ENCODE results near the gene COA3. TPM values are rescaled to one million over a fixed set of nuclear protein-coding genes. Genes with fewer than 3 reads are reported as not detected.

COA3 gene
- total and polyA plus RNA-seq, 4 donors: 62.3 to 294 (median 103) TPM

DNA sequence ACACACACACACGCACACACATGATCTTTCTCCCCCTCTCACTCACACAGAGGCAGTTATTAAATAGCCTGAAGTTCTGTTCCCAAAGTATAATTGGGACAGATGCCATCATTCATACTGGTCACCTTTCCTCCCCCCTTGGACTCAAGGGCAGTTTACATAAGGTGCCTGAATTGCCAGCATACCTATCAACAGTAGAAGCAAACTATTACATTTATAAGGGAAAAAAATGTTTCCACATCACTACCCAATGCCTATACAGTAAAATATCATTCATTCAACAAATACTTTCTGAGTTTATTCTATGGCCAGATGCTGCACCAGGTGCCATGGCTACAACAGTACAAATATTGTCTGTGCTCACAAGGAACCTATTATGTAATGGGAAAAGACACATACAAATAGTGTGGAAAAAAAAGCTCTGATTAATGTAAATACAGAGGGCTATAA is 6.4 kb upstream of the COA3 start:
- TF ChIP-seq RXRA (IDR thresholded peaks at IDR 0.05): peak in 1 of 2 donors; percentile 9
- no peak for TF ChIP-seq EGR1 (IDR thresholded peaks at IDR 0.05; ENCODE audit: low read depth in 2 of 2)
- TF ChIP-seq HNF4A (conservative IDR thresholded peaks at IDR 0.05): peak in 1 of 2 donors; percentile 37
- TF ChIP-seq SP1 (IDR thresholded peaks at IDR 0.05): peak; percentile 46
- TF ChIP-seq FOXA1 (IDR thresholded peaks at IDR 0.05): no peak
- peak; percentile 31 for TF ChIP-seq FOXA2 (IDR thresholded peaks at IDR 0.05)
- Histone ChIP-seq H3K9me3 (ENCODE audit: control insufficient read depth in 4 of 4, low read length in 3 of 4) (no peaks in the 10 kb centered on the region), H3K27me3 (ENCODE audit: control insufficient read depth in 4 of 4, insufficient read depth in 4 of 4, low read length in 3 of 4) (no peaks in the 10 kb centered on the region), H3K9ac (ENCODE audit: low read depth in 1 of 2, low read length in 2 of 2) (no peak overlapping the region), H3K4me3 (ENCODE audit: low read depth in 1 of 3, low read length in 3 of 3) (no peak overlapping the region), H3K4me1 (ENCODE audit: control insufficient read depth in 4 of 4, insufficient read depth in 4 of 4, low read length in 3 of 4) (peaks cover 0 to 14% (median 5%) of the 10 kb centered on the region in 4 donors), H3K27ac (ENCODE audit: low read depth in 1 of 2, low read length in 2 of 2) (no peak overlapping the region), H3K36me3 (ENCODE audit: control insufficient read depth in 4 of 4, insufficient read depth in 3 of 4, low read depth in 1 of 4, low read length in 3 of 4) (no peaks in the 10 kb centered on the region)
- no peak for DNase-seq (ENCODE audit: low spot score)
- 72% methylated on average over 1 of the region's 1 CpG for WGBS

DNA sequence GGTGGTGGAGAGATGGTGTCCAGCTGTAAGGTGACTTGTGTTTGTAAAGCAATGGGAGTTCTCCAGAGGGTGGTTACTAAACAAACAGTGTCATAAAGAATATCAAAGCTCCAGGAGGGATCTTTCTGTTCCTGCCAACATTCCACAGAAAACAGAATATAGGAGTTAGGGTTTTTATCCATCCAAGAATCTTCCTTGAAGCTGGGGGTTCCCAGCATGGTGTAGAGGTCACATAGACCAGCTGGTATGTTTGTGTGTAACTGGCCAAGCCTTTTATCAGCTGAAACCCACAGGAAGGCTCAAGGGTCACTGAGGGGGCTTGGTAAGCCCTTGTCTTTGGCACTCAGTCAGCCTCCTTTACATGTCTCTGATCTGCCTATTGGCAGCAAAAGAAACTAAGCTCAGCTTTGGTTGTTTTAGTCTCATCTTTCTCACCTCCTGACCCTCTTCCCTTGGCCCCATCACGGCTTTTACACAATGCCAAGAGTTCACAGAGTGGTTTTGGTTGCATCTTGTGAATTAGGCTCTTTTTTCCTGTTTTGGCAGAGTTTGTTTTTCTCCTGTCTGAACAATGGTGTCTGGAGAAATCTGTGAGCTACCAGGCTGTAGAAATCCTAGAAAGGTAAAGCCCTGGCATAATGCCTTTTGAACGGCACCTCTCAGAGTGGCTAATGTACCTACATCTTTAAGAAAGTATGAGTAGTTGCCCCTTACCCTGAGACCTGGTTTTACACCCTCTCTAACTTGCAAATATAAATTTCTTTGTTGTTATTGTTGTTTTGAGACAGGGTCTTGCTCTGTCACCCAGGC is 4.8 kb upstream of the COA3 start:
- Histone ChIP-seq H3K9ac (ENCODE audit: low read depth in 1 of 2, low read length in 2 of 2) (no peak overlapping the region), H3K36me3 (ENCODE audit: control insufficient read depth in 4 of 4, insufficient read depth in 3 of 4, low read depth in 1 of 4, low read length in 3 of 4) (no peaks in the 10 kb centered on the region), H3K27me3 (ENCODE audit: control insufficient read depth in 4 of 4, insufficient read depth in 4 of 4, low read length in 3 of 4) (no peaks in the 10 kb centered on the region), H3K4me1 (ENCODE audit: control insufficient read depth in 4 of 4, insufficient read depth in 4 of 4, low read length in 3 of 4) (peaks cover 0 to 13% (median 9%) of the 10 kb centered on the region in 4 donors), H3K9me3 (ENCODE audit: control insufficient read depth in 4 of 4, low read length in 3 of 4) (no peaks in the 10 kb centered on the region), H3K4me3 (ENCODE audit: low read depth in 1 of 3, low read length in 3 of 3) (no peak overlapping the region), H3K27ac (ENCODE audit: low read depth in 1 of 2, low read length in 2 of 2) (no peak overlapping the region)
- no peak for DNase-seq (ENCODE audit: low spot score)
- TF ChIP-seq FOXA1 (IDR thresholded peaks at IDR 0.05): no peak
- no peak for TF ChIP-seq RAD21 (IDR thresholded peaks at IDR 0.05)
- TF ChIP-seq SP1 (IDR thresholded peaks at IDR 0.05): no peak
- 53% methylated on average over 2 of the region's 2 CpGs for WGBS

DNA sequence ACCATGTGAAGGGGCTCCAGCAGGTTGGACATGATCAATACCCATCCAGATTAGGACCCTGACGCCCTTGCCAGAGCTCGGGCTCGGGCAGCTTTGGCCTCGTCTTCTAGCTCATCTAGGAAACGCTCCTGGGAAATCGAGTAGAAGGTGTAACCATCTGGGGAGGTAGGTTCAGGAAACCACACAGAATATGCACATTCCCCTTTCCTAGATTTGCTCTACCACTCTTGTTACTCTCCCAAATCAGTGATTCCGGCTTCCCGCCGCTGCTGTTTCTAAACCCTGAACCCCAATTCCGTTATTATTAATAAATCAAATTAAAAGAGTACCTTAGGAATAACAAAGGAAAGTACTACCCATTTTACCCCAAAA is 507 bp downstream of the COA3 start:
- peak overlapping the region; percentile 25 to 38 for H3K27ac ChIP-seq (ENCODE audit: low read depth in 1 of 2, low read length in 2 of 2)
- H3K4me1 ChIP-seq (ENCODE audit: control insufficient read depth in 4 of 4, insufficient read depth in 4 of 4, low read length in 3 of 4): peaks cover 7 to 25% (median 18%) of the 10 kb centered on the region in 4 donors
- no peaks in the 10 kb centered on the region for H3K27me3 ChIP-seq (ENCODE audit: control insufficient read depth in 4 of 4, insufficient read depth in 4 of 4, low read length in 3 of 4)
- H3K9ac ChIP-seq (ENCODE audit: low read depth in 1 of 2, low read length in 2 of 2): peak overlapping the region; percentile 82 to 96
- DNase-seq (ENCODE audit: low spot score): no peak
- WGBS: 11% methylated on average over 10 of the region's 10 CpGs
- peaks cover 0 to 2% (median under 1%) of the 10 kb centered on the region in 4 donors for H3K36me3 ChIP-seq (ENCODE audit: control insufficient read depth in 4 of 4, insufficient read depth in 3 of 4, low read depth in 1 of 4, low read length in 3 of 4)
- H3K9me3 ChIP-seq (ENCODE audit: control insufficient read depth in 4 of 4, low read length in 3 of 4): no peaks in the 10 kb centered on the region
- H3K4me3 ChIP-seq (ENCODE audit: low read depth in 1 of 3, low read length in 3 of 3): peak overlapping the region; percentile 50 to 99 (median 99)
- TF ChIP-seq NR2F2 (IDR thresholded peaks at IDR 0.05) (no peak), EGR1 (IDR thresholded peaks at IDR 0.05; ENCODE audit: low read depth in 2 of 2) (no peak), RAD21 (IDR thresholded peaks at IDR 0.05) (no peak), YY1 (IDR thresholded peaks at IDR 0.05) (no peak), HNF4G (IDR thresholded peaks at IDR 0.05) (no peak), RXRA (IDR thresholded peaks at IDR 0.05) (no peak), TAF1 (conservative IDR thresholded peaks at IDR 0.05) (no peak), GABPA (IDR thresholded peaks at IDR 0.05 in 1 of 2, conservative IDR thresholded peaks at IDR 0.05 in 1 of 2) (no peak)
- TF ChIP-seq, protein P1, sequence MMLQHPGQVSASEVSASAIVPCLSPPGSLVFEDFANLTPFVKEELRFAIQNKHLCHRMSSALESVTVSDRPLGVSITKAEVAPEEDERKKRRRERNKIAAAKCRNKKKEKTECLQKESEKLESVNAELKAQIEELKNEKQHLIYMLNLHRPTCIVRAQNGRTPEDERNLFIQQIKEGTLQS (IDR thresholded peaks at IDR 0.05): no peak
- TF ChIP-seq, protein P2, sequence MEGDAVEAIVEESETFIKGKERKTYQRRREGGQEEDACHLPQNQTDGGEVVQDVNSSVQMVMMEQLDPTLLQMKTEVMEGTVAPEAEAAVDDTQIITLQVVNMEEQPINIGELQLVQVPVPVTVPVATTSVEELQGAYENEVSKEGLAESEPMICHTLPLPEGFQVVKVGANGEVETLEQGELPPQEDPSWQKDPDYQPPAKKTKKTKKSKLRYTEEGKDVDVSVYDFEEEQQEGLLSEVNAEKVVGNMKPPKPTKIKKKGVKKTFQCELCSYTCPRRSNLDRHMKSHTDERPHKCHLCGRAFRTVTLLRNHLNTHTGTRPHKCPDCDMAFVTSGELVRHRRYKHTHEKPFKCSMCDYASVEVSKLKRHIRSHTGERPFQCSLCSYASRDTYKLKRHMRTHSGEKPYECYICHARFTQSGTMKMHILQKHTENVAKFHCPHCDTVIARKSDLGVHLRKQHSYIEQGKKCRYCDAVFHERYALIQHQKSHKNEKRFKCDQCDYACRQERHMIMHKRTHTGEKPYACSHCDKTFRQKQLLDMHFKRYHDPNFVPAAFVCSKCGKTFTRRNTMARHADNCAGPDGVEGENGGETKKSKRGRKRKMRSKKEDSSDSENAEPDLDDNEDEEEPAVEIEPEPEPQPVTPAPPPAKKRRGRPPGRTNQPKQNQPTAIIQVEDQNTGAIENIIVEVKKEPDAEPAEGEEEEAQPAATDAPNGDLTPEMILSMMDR (IDR thresholded peaks at IDR 0.05; ENCODE audit: low read depth, low read length, missing input control): no peak
